ENCODE measurements around the gene IPO4. TPM values are rescaled to one million over a fixed set of nuclear protein-coding genes. Genes with fewer than 3 reads are reported as not detected.

The IPO4 gene
- total and polyA plus RNA-seq, 2 of the 13 experiments (the other 11 are each of a cell fraction or from before 2014, with no cell fraction given), result 39.0 to 179 TPM

GRCh38 chr14:24146978-24147760 lies 41.4 kb downstream of the IPO4 start, which contains the start of gene RNF31 (continued):
- TF ChIP-seq ZGPAT (CRISPR knock-in tag; IDR thresholded peaks at IDR 0.05), result peak; percentile 68
- no peak for TF ChIP-seq ZKSCAN1 (IDR thresholded peaks at IDR 0.05; ENCODE audit: low read length)
- peak; percentile 96 for TF ChIP-seq MXD4 (CRISPR knock-in tag; IDR thresholded peaks at IDR 0.05)
- TF ChIP-seq SNAPC5 (CRISPR knock-in tag; IDR thresholded peaks at IDR 0.05; ENCODE audit: borderline replicate concordance), result 0 out of 2 replicates have a peak, but pooled peaks have one; percentile 91
- TF ChIP-seq CREB1 (IDR thresholded peaks at IDR 0.05), result peak; percentile 53
- no peak for TF ChIP-seq CREB1 (CRISPR knock-in tag; IDR thresholded peaks at IDR 0.05)
- peak; percentile 2 for TF ChIP-seq MXD3 (CRISPR knock-in tag; IDR thresholded peaks at IDR 0.05)
- TF ChIP-seq ZNF720 (CRISPR knock-in tag; IDR thresholded peaks at IDR 0.05), result 0 out of 2 replicates have a peak, but pooled peaks have one; percentile 58
- TF ChIP-seq SRSF9 (IDR thresholded peaks at IDR 0.05; ENCODE audit: borderline replicate concordance, insufficient read depth, low read depth, low read length, poor library complexity, severe bottlenecking), result no peak
- TF ChIP-seq E2F5 (CRISPR knock-in tag; conservative IDR thresholded peaks at IDR 0.05), result no peak
- peak; percentile 39 for TF ChIP-seq RAD21 (CRISPR knock-in tag; IDR thresholded peaks at IDR 0.05)
- no peak for TF ChIP-seq ZZZ3 (CRISPR knock-in tag; IDR thresholded peaks at IDR 0.05; ENCODE audit: borderline replicate concordance)
- peak; percentile 72 for TF ChIP-seq UBTF (CRISPR knock-in tag; IDR thresholded peaks at IDR 0.05)
- no peak for TF ChIP-seq HNF1B (CRISPR knock-in tag; IDR thresholded peaks at IDR 0.05)
- peak; percentile 96; the same call in 1 of the 2 replicates for TF ChIP-seq ZSCAN12 (CRISPR knock-in tag; IDR thresholded peaks at IDR 0.05)
- TF ChIP-seq TBX3 (IDR thresholded peaks at IDR 0.05; ENCODE audit: borderline replicate concordance), result no peak
- no peak for TF ChIP-seq ZNF607 (CRISPR knock-in tag; IDR thresholded peaks at IDR 0.05; ENCODE audit: borderline replicate concordance)
- no peak for TF ChIP-seq NFE2L2 (IDR thresholded peaks at IDR 0.05; ENCODE audit: low read length)
- TF ChIP-seq SKI (IDR thresholded peaks at IDR 0.05; ENCODE audit: partially characterized antibody), result peak; percentile 69

Measured in HepG2 (cell line).